SKM-1 treated with dmso at 0.1 percent for 144 hours (cell line): ENCODE results near the gene ASB6.

Experiments used
- DNase-seq: peaks from one replicate; lab custom pipeline; 2025; ENCODE audit not compliant: unreplicated experiment; lab: John Stamatoyannopoulos, UW

Gene ASB6

DNA sequence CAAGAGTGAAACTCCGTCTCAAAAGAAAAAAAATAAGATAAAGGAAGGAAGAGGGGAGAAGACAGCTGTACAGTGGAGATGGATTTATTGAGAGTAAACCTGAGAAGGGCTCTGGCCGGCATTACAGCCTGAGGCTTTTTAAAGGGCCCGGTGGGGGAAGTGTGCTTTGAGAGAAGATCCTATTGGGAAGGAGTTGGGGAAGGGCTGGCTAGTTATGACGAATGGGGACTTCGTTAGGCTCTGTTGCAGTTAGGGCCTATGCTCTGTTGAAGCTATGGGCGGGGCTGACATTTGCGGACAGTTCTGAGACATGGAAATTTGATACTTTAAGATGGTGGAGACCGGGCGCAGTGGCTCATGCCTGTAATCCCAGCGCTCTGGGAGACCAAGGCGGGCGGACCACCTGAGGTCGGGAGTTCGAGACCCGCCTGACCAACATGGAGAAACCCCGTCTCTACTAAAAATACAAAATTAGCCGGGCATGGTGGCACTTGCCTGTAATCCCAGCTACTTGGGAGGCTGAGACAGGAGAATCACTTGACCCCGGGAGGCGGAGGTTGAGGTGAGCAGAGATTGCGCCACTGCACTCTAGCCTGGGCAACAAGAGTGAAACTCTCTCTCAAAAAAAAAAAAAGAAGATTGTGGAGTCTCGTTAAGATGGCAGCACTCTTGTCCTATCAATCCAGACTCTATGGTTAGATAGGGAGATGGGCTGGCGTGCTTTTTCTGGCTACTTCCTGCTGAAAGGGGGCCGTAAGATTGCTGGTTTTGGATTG is 54.3 kb downstream of the ASB6 start:
- DNase-seq = no peak

DNA sequence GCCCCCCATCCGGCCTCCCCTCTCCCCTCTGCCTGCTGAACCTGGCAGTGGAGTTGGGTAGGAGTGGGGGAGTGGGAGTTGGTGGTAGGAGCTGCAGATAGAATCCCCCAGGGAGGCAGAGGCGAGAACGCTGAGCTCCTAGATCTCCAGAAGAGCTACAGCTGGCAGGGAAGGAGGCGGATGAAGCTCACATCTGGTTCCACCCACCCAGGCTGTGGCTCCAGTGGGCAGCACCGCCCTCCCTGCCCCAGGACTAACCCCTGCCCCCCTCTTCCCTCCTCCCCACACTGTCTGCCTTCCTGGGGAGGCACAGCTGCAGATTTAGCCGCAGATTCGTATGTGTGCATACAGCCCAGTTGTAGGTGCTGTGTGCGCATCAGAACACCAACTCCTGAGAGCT is 55.3 kb downstream of the ASB6 start:
- no peak for DNase-seq

DNA sequence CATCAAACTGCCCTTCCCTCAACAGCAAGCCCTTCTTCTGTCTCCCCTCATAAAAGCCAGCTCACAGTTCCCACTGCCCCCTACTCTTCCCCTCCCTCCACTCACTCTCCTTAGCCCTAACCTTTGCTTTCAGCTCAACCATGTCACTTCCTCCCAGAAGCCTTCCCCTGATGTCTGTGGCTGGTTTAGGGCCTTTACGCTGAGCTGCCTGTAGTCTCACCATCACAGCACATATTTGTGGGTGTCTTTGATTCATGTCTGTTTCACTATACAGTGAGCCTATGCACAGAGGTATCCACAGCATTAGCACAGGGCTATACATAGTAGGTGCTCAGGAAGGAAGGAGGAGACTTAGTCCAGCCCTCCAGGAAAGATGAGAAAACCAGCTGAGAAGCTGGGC is 55.7 kb downstream of the ASB6 start:
- no peak for DNase-seq

DNA sequence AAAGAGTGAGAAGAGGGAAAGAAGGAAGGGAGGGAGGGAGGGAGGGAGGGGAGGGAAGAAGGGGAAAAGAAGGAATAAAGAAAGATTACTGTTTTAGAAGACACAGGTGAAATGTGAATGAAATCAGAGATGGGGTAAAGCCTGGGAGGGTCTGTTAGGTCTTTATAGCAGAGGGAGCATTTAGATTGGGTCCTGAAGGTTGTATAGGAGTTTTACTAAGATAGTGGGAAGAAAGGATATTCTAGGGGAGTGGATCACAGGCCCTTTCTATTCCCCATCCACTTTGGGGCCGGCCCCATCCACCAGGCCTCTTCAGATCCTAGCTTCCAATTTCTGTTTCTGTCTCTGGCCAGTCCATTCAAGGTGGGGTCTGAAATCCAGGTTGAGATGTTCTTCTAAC is 56.6 kb downstream of the ASB6 start:
- no peak for DNase-seq
